Measurements from ENCODE around the gene BOLL. TPM values are rescaled to one million over a fixed set of nuclear protein-coding genes. Genes with fewer than 3 reads are reported as not detected.

BOLL gene
- total and polyA plus RNA-seq, 9 donors: 0.62 to 1.7 (median 1.3) TPM

- no CpG with 5 or more reads among the region's 3 CpGs for WGBS (ENCODE audit: insufficient coverage)
- no peak for DNase-seq
- H3K36me3 ChIP-seq (ENCODE audit: control insufficient read depth, insufficient read depth, low read length): no peaks in the 10 kb centered on the region
- peaks cover 8% of the 10 kb centered on the region for H3K27me3 ChIP-seq (ENCODE audit: control insufficient read depth, insufficient read depth, low read length)
- no peak overlapping the region for H3K27ac ChIP-seq (ENCODE audit: low read length)
- no peaks in the 10 kb centered on the region for H3K9me3 ChIP-seq (replicated peaks; ENCODE audit: control insufficient read depth, low read depth, low read length)
- no peak overlapping the region for H3K4me3 ChIP-seq (ENCODE audit: low read length)
- H3K4me1 ChIP-seq (ENCODE audit: control insufficient read depth, insufficient read depth, low read length): no peaks in the 10 kb centered on the region
Measured at GRCh38 chr2:197810016-197810415, 24.9 kb upstream of the BOLL start.

DNA sequence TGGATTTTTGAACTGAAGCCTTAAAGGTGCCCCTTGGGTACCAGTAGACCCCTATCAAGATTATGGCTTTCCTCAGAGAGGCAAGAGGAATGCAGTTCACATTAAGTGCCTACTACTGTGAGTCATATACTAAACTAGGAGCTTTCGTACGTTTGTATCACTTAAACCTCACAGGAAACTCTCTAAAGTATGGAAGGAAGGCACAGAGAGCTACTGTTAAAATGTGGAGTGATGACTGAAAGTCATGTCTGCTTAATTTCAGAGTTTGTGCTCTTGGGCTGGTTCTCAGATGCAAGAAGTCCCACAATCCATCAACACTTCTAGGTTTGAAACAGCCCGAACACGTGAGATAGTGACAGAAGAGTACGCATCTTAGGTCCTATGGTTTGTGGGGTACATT is 23.9 kb upstream of the BOLL start:
- H3K4me3 ChIP-seq (ENCODE audit: low read length): no peak overlapping the region
- DNase-seq: no peak
- peaks cover 2% of the 10 kb centered on the region for H3K4me1 ChIP-seq (ENCODE audit: control insufficient read depth, insufficient read depth, low read length)
- H3K36me3 ChIP-seq (ENCODE audit: control insufficient read depth, insufficient read depth, low read length): no peaks in the 10 kb centered on the region
- H3K9me3 ChIP-seq (replicated peaks; ENCODE audit: control insufficient read depth, low read depth, low read length): no peaks in the 10 kb centered on the region
- H3K27me3 ChIP-seq (ENCODE audit: control insufficient read depth, insufficient read depth, low read length): peaks cover 8% of the 10 kb centered on the region
- no peak overlapping the region for H3K27ac ChIP-seq (ENCODE audit: low read length)
- no CpG with 5 or more reads among the region's 5 CpGs for WGBS (ENCODE audit: insufficient coverage)

DNA sequence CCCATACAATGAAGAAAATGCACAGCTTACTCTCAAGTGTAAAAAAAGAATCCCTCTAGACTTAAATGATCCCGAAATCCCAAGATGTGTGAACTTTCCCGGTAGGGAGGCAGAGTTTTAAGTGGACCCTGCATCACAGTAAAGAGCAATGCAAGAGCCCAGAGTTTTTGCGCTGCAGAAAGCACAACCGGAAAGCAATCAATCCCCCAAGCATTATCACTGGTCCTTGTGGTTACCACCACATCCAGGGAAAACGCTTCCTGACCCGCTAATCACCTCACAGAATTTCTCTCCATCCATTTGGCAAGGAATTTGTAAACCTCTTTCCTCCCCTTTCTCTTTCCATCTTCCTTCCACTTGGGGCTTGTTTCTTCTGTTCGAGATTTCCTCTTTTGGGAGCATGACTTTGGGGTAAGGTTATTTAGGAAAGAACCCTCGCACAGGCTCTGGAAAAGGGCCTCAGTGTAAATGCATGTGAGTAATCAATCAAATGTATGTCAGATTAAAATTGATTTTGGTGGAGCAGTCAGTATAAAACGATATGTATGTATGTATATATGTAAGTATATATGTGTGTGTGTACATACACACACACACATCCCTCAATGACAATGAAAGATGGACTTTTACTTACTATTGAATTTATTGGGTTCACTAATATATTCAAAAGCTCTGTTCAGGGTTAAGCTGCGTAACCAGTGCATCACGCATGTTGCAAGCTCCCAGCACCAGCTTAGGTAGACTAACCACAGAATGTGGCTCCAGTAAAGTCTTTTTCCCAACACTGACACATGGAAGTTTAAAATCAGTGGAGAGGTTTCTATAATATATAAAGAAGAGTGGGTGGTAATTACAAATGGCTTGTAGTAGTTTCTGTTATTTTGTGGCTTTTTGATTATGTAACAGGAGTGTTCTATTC is 20.9 kb upstream of the BOLL start:
- Histone ChIP-seq H3K4me3 (ENCODE audit: low read length) (peak overlapping the region; percentile 71), H3K9me3 (replicated peaks; ENCODE audit: control insufficient read depth, low read depth, low read length) (no peaks in the 10 kb centered on the region), H3K27me3 (ENCODE audit: control insufficient read depth, insufficient read depth, low read length) (peaks cover 8% of the 10 kb centered on the region), H3K36me3 (ENCODE audit: control insufficient read depth, insufficient read depth, low read length) (no peaks in the 10 kb centered on the region), H3K27ac (ENCODE audit: low read length) (peak overlapping the region; percentile 38), H3K4me1 (ENCODE audit: control insufficient read depth, insufficient read depth, low read length) (peaks cover 6% of the 10 kb centered on the region)
- peak; percentile 52 for DNase-seq
- WGBS (ENCODE audit: insufficient coverage): 7% methylated on average over 3 of the region's 11 CpGs

DNA sequence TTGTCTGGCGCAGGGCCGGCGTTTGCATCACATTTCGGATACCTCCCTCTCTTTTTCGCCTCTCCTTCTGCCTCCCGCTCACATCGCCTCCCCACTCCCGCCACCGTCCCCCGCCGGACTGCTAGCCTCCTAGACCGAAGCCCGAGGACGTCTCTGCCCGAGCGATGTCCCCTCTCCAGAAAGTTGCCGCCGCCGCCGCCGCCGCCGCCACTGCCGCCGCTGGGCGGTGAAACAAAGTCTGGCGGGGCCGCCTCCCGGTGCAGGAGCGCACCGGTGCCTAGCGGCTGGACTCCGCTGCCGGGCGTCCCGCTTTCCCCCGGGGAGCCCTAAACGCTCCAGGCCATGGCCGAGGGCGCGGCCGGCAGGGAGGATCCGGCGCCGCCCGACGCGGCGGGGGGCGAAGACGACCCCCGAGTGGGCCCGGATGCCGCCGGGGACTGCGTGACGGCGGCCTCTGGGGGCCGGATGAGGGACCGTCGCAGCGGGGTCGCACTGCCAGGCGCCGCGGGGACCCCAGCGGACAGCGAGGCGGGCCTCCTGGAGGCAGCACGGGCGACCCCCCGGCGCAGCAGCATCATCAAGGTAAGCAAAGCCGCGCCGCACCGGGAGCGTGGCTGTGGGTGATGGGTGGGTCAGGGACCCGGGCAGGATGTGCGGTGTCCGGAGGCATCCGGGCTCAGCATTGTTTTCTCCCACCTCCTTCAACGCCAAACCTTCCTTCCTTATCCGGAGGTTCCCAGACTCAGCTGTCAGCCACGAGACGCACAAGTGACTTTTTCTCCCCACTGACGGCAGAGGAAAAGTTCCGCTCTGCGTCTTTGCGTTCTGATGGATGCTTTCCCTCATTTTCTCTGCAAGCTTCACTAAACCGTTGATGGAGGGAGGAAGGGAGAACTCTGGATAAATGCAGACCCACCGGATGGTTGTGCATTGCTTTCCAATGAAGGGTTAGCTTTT is 19.9 kb upstream of the BOLL start:
- H3K27ac ChIP-seq (ENCODE audit: low read length): peak overlapping the region; percentile 57
- peaks cover 8% of the 10 kb centered on the region for H3K27me3 ChIP-seq (ENCODE audit: control insufficient read depth, insufficient read depth, low read length)
- peak; percentile 71 for DNase-seq
- H3K4me3 ChIP-seq (ENCODE audit: low read length): peak overlapping the region; percentile 71
- no peaks in the 10 kb centered on the region for H3K9me3 ChIP-seq (replicated peaks; ENCODE audit: control insufficient read depth, low read depth, low read length)
- peaks cover 6% of the 10 kb centered on the region for H3K4me1 ChIP-seq (ENCODE audit: control insufficient read depth, insufficient read depth, low read length)
- no peaks in the 10 kb centered on the region for H3K36me3 ChIP-seq (ENCODE audit: control insufficient read depth, insufficient read depth, low read length)
- WGBS (ENCODE audit: insufficient coverage): under 1% methylated on average over 74 of the region's 92 CpGs

DNA sequence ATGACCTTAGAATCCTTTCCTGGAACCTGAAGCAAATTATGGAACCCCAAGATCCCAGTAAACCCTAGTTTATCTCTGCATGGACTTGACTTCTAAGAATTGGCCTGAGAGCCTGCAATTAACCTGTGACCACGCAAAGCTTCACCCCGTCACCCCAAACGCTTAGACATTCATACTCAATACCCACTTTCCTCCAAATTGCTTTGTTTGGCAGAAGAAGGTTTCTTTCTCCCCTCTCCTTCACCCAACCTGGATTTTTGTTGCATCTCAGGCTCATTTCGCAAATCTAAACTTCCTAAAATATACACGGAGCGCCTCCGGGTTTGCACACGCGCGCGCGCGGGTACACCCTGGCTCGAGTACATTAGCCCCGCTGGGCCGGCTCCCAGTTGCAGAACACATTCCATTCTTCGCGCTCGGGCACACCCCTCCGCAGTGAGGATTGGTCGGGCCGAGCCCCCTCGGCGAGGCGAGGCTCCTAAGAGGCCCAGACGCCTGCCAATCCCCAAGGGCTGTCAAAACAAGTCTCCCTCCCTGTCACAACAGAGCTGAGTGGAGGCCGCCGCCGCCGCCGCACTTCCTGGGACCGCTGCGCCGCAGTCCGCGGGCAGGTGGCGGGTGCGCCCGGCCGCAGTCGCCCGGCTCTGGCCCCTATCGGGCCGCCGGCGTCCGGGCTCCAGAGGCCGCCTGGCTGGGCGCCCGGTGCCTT is 19.1 kb upstream of the BOLL start, which contains the start of gene PLCL1:
PLCL1 (plus strand) TSS at position 545 of the 709 bp plus-strand sequence.
- H3K4me1 ChIP-seq (ENCODE audit: control insufficient read depth, insufficient read depth, low read length): peaks cover 6% of the 10 kb centered on the region

DNA sequence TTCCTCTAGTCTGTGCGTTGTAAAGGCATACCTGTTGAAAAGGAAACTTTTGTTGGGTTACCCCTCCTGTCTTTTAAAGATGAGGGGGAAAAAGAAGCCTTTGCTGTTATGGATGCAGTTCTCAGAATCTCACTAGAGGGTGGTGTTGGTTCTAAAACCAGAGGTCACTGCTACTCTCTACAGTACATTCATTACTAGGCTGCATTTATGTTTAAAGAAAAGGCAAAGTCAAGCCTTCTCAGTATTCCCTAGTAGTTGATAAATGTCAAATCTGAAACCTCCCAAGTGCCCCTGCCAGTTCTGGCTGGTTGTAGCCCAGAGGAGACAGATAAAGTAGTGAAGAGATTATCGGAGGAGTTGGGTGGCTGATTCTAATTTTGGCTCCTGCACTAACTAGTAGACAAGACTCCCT is 17.9 kb upstream of the BOLL start:
- Histone ChIP-seq H3K27ac (ENCODE audit: low read length) (no peak overlapping the region), H3K27me3 (ENCODE audit: control insufficient read depth, insufficient read depth, low read length) (peaks cover 8% of the 10 kb centered on the region), H3K9me3 (replicated peaks; ENCODE audit: control insufficient read depth, low read depth, low read length) (no peaks in the 10 kb centered on the region), H3K36me3 (ENCODE audit: control insufficient read depth, insufficient read depth, low read length) (no peaks in the 10 kb centered on the region), H3K4me3 (ENCODE audit: low read length) (no peak overlapping the region), H3K4me1 (ENCODE audit: control insufficient read depth, insufficient read depth, low read length) (peaks cover 6% of the 10 kb centered on the region)
- DNase-seq: peak; percentile 82
- no CpG with 5 or more reads among the region's 2 CpGs for WGBS (ENCODE audit: insufficient coverage)

More for the DNA sequence above, 19.1 kb upstream of the BOLL start, which contains the start of gene PLCL1:
- WGBS (ENCODE audit: insufficient coverage): 0% methylated on average over 49 of the region's 50 CpGs
- Histone ChIP-seq H3K27me3 (ENCODE audit: control insufficient read depth, insufficient read depth, low read length) (peaks cover 8% of the 10 kb centered on the region), H3K27ac (ENCODE audit: low read length) (peak within 1 kb of the TSS; percentile 57), H3K9me3 (replicated peaks; ENCODE audit: control insufficient read depth, low read depth, low read length) (no peaks in the 10 kb centered on the region), H3K4me3 (ENCODE audit: low read length) (peak within 1 kb of the TSS; percentile 71), H3K36me3 (ENCODE audit: control insufficient read depth, insufficient read depth, low read length) (no peaks in the 10 kb centered on the region)
- DNase-seq: peak; percentile 94

GRCh38 chr2:197801033-197801432 is 15.9 kb upstream of the BOLL start:
- H3K4me3 ChIP-seq (ENCODE audit: low read length): no peak overlapping the region
- no peaks in the 10 kb centered on the region for H3K9me3 ChIP-seq (replicated peaks; ENCODE audit: control insufficient read depth, low read depth, low read length)
- H3K4me1 ChIP-seq (ENCODE audit: control insufficient read depth, insufficient read depth, low read length): peaks cover 6% of the 10 kb centered on the region
- H3K27me3 ChIP-seq (ENCODE audit: control insufficient read depth, insufficient read depth, low read length): peaks cover 12% of the 10 kb centered on the region
- DNase-seq: no peak
- no peak overlapping the region for H3K27ac ChIP-seq (ENCODE audit: low read length)
- H3K36me3 ChIP-seq (ENCODE audit: control insufficient read depth, insufficient read depth, low read length): no peaks in the 10 kb centered on the region

- no peak overlapping the region for H3K27ac ChIP-seq (ENCODE audit: low read length)
- no CpG with 5 or more reads among the region's 2 CpGs for WGBS (ENCODE audit: insufficient coverage)
- no peak overlapping the region for H3K4me3 ChIP-seq (ENCODE audit: low read length)
Measured at GRCh38 chr2:197800091-197800490, 15.0 kb upstream of the BOLL start.

DNA sequence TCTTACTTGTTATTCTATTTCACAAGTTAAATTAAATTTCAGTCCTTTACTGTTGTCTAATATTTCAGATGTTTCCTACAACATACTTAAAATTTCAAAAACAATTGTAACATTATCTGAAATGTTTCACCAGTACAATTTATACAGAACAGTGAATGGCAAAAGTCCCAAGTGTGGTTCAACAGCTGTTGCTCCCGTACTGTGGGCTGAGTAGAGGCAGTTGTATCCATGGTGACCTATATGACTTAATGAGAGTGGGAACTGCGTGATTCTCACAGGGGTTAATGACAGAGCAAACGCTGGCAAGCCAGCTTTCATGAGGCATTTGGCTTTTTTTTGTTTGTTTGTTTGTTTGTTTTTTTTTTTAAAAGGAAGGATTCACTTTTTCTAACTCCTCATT is 13.9 kb upstream of the BOLL start:
- Histone ChIP-seq H3K27me3 (ENCODE audit: control insufficient read depth, insufficient read depth, low read length) (peaks cover 3% of the 10 kb centered on the region), H3K27ac (ENCODE audit: low read length) (no peak overlapping the region), H3K4me1 (ENCODE audit: control insufficient read depth, insufficient read depth, low read length) (peaks cover 4% of the 10 kb centered on the region), H3K9me3 (replicated peaks; ENCODE audit: control insufficient read depth, low read depth, low read length) (no peaks in the 10 kb centered on the region), H3K36me3 (ENCODE audit: control insufficient read depth, insufficient read depth, low read length) (no peaks in the 10 kb centered on the region), H3K4me3 (ENCODE audit: low read length) (no peak overlapping the region)
- peak; percentile 24 for DNase-seq
- 17% methylated on average over 1 of the region's 3 CpGs for WGBS (ENCODE audit: insufficient coverage)

More at GRCh38 chr2:197800091-197800490, 15.0 kb upstream of the BOLL start:
- no peak for DNase-seq
- H3K36me3 ChIP-seq (ENCODE audit: control insufficient read depth, insufficient read depth, low read length): no peaks in the 10 kb centered on the region
- peaks cover 6% of the 10 kb centered on the region for H3K4me1 ChIP-seq (ENCODE audit: control insufficient read depth, insufficient read depth, low read length)
- H3K27me3 ChIP-seq (ENCODE audit: control insufficient read depth, insufficient read depth, low read length): peaks cover 3% of the 10 kb centered on the region
- H3K9me3 ChIP-seq (replicated peaks; ENCODE audit: control insufficient read depth, low read depth, low read length): no peaks in the 10 kb centered on the region
